ENCODE measurements around the gene KRT15. TPM values are rescaled to one million over a fixed set of nuclear protein-coding genes. Genes with fewer than 3 reads are reported as not detected.

The KRT15 gene
- total RNA-seq (2012; rRNA removed): 2.9 and 3.6 TPM in 2 replicates
- polyA plus RNA-seq (2012; rRNA removed): 5.3 and 7.6 TPM in 2 replicates
- 3.4 and 3.7 TPM in 2 replicates for polyA plus RNA-seq (2012; cell fraction: cytosol; rRNA removed)
- polyA plus RNA-seq (2012; cell fraction: nucleus; rRNA removed; ENCODE audit: low replicate concordance): 17.3 and 18.6 TPM in 2 replicates
- percentile 25 among the genes with signal in this experiment for Bru-seq, nascent RNA
- percentile 23 among the genes with signal in this experiment for BruChase-seq, experiment 1, labeled RNA remaining after a 6-hour chase
- percentile 15 among the genes with signal in this experiment for BruChase-seq, experiment 2, labeled RNA remaining after a 2-hour chase
- long read RNA-seq, partial matches to known transcripts: 0 of 1 reads
- long read RNA-seq, other reads (novel, unspliced or antisense): 1 of 1 reads

DNA sequence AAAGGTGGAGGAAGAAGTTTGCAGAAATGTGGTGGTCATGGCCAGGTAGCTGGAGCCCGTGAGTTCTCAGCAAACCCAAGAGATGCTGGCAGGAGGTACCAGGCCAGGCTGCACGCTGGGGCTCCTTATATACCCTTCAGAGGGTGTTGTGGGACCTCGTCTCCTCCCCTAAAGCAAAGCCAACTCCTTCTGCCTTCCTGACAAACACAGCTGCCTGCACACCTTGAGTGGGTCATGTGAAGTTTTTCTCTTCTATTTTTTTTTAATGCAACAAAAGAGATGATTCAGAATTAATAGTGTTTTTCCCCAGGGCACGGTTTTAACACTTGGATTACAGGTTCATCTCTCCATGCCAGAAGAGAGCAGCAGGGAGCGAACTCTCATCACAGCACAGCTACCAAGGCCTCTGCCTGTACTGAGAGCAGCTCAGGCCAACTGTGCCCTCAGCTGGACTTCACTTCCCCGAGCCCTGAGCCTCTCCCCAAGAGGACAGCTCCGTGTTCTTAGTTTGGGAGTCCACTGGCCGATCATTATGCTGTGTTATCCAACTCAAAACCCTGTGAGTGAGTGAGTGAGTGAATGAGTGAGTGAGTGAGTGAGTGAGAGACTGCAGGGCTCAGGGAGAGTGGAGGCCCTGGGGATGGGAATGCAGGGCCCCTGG is at the start of gene KRT15:
KRT15 (minus strand) TSS at position 102 of the 661 bp plus-strand sequence; CDS start at position 39, 63 bp downstream.
- Histone ChIP-seq H3K14ac (replicated peaks; ENCODE audit: low read depth, low read length) (no peak within 1 kb of the TSS), H3K36me3 (ENCODE audit: control insufficient read depth, insufficient read depth, low read length) (no peaks in the 10 kb centered on the region), H2BK20ac (ENCODE audit: low read depth, low read length) (no peak within 1 kb of the TSS), H3K4ac (ENCODE audit: low read depth, low read length) (peak within 1 kb of the TSS; percentile 26), H2BK5ac (ENCODE audit: low read depth, low read length, poor library complexity, severe bottlenecking) (peak within 1 kb of the TSS; percentile 23), H3K23ac (ENCODE audit: low read depth, low read length) (0 out of 2 replicates have a peak within 1 kb of the TSS, but pooled peaks have one; percentile 31), H2AK5ac (ENCODE audit: low read depth, low read length) (peak within 1 kb of the TSS; percentile 29; the same call in 1 of the 2 replicates), H3K27me3 (ENCODE audit: control insufficient read depth, insufficient read depth, low read length) (no peaks in the 10 kb centered on the region), H3K4me2 (ENCODE audit: low read depth, low read length) (no peak within 1 kb of the TSS), H4K91ac (ENCODE audit: insufficient read depth, low read depth, low read length) (0 out of 2 replicates have a peak within 1 kb of the TSS, but pooled peaks have one; percentile 39), H3K79me1 (ENCODE audit: low read depth in 1 of 2, low read length in 2 of 2) (peaks cover 0 to 4% of the 10 kb centered on the region in 2 experiments; a peak in 1 of 4 replicates), H3K56ac (ENCODE audit: extremely low read depth, insufficient read depth, low read length) (no peak within 1 kb of the TSS), H2BK120ac (ENCODE audit: low read depth, low read length) (peak within 1 kb of the TSS; percentile 64; the same call in 1 of the 2 replicates), H3K9ac (ENCODE audit: low read depth, low read length) (no peak within 1 kb of the TSS), H2BK15ac (ENCODE audit: low read depth, low read length) (peak within 1 kb of the TSS; percentile 3; the same call in 1 of the 3 replicates), H2AK9ac (replicated peaks; ENCODE audit: low read depth, low read length, poor library complexity) (peak within 1 kb of the TSS; percentile 69), H3K4me1 (ENCODE audit: control insufficient read depth, insufficient read depth, low read length) (peaks cover 27% of the 10 kb centered on the region), H4K5ac (ENCODE audit: low read depth, low read length) (no peak within 1 kb of the TSS; the same call in 1 of the 2 replicates), H4K20me1 (ENCODE audit: insufficient read depth, low read length) (no peaks in the 10 kb centered on the region), H3K9me3 (ENCODE audit: control insufficient read depth, insufficient read depth, low read length) (no peaks in the 10 kb centered on the region), H3K9me1 (ENCODE audit: insufficient read depth, low read length) (peaks cover 11% of the 10 kb centered on the region; the same call in 1 of the 2 replicates), H4K8ac (ENCODE audit: low read depth in 2 of 2, low read length in 2 of 2) (peak within 1 kb of the TSS in 1 of 2 experiments; percentile 41; a peak in 1 of 4 replicates), H3K27ac (ENCODE audit: insufficient read depth, low read length) (no peak within 1 kb of the TSS), H2AFZ (replicated peaks; ENCODE audit: low read length, poor library complexity) (peak within 1 kb of the TSS; percentile 83), H3K18ac (ENCODE audit: low read depth, low read length) (no peak within 1 kb of the TSS; the same call in 1 of the 2 replicates), H3K4me3 (ENCODE audit: insufficient read depth, low read depth, low read length) (no peak within 1 kb of the TSS)
- DNase-seq (peak; percentile 28), ATAC-seq (ENCODE audit: low read depth) (no peak)
- ChIA-PET CTCF (interaction anchor here (0.6 to 1.3 kb wide), 2 partner anchors 13 to 30 kb away, joined by 3 to 7 read pairs; partner anchors contain the start of gene KRT13), POLR2A (ENCODE audit: unreplicated experiment) (no interaction called here)
- TF ChIP-seq, protein P1, sequence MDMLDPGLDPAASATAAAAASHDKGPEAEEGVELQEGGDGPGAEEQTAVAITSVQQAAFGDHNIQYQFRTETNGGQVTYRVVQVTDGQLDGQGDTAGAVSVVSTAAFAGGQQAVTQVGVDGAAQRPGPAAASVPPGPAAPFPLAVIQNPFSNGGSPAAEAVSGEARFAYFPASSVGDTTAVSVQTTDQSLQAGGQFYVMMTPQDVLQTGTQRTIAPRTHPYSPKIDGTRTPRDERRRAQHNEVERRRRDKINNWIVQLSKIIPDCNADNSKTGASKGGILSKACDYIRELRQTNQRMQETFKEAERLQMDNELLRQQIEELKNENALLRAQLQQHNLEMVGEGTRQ (IDR thresholded peaks at IDR 0.05; ENCODE audit: low read depth, low read length): no peak
- no peak for TF ChIP-seq RFX5 (IDR thresholded peaks at IDR 0.05; ENCODE audit: low read depth, low read length)
- TF ChIP-seq RCOR1 (IDR thresholded peaks at IDR 0.05; ENCODE audit: insufficient replicate concordance, low read length): no peak
- TF ChIP-seq SMC3 (IDR thresholded peaks at IDR 0.05; ENCODE audit: low read depth, low read length): no peak
- TF ChIP-seq, protein P2, sequence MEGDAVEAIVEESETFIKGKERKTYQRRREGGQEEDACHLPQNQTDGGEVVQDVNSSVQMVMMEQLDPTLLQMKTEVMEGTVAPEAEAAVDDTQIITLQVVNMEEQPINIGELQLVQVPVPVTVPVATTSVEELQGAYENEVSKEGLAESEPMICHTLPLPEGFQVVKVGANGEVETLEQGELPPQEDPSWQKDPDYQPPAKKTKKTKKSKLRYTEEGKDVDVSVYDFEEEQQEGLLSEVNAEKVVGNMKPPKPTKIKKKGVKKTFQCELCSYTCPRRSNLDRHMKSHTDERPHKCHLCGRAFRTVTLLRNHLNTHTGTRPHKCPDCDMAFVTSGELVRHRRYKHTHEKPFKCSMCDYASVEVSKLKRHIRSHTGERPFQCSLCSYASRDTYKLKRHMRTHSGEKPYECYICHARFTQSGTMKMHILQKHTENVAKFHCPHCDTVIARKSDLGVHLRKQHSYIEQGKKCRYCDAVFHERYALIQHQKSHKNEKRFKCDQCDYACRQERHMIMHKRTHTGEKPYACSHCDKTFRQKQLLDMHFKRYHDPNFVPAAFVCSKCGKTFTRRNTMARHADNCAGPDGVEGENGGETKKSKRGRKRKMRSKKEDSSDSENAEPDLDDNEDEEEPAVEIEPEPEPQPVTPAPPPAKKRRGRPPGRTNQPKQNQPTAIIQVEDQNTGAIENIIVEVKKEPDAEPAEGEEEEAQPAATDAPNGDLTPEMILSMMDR (conservative IDR thresholded peaks at IDR 0.05; ENCODE audit: low read depth, low read length): no peak
- TF ChIP-seq MAZ (IDR thresholded peaks at IDR 0.05; ENCODE audit: borderline replicate concordance, low read depth, low read length): no peak
- TF ChIP-seq CHD1 (IDR thresholded peaks at IDR 0.05; ENCODE audit: low read depth, low read length): no peak
- TF ChIP-seq, protein P3, sequence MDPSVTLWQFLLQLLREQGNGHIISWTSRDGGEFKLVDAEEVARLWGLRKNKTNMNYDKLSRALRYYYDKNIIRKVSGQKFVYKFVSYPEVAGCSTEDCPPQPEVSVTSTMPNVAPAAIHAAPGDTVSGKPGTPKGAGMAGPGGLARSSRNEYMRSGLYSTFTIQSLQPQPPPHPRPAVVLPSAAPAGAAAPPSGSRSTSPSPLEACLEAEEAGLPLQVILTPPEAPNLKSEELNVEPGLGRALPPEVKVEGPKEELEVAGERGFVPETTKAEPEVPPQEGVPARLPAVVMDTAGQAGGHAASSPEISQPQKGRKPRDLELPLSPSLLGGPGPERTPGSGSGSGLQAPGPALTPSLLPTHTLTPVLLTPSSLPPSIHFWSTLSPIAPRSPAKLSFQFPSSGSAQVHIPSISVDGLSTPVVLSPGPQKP (IDR thresholded peaks at IDR 0.05; ENCODE audit: borderline replicate concordance, low read depth, low read length): no peak
- TF ChIP-seq CEBPB (IDR thresholded peaks at IDR 0.05; ENCODE audit: low read depth, low read length): no peak
- no TSS peak for BruUV-seq (replicated peaks)
- dilution Hi-C loops (cut with HindIII; ENCODE audit: low sequenced_read_pairs, unreplicated experiment): no loop called here
- WGBS, 2 experiments (ENCODE audit: extremely low coverage in 2 of 2, insufficient read length in 1 of 2): 67% methylated on average over 3 of the region's 8 CpGs; no CpG with 5 or more reads in 1 of the 2 experiments
- intact Hi-C loops (cut with micrococcal nuclease): no loop called here
- in situ Hi-C loops (cut with MboI; ENCODE audit: low sequenced_read_pairs): no loop called here
